Measurements from ENCODE around the gene FCGR3A. TPM values are rescaled to one million over a fixed set of nuclear protein-coding genes. Genes with fewer than 3 reads are reported as not detected.
"Not testable (repeated sequence)": the region's sequence is repeated elsewhere in the genome, so short reads cannot be mapped to it uniquely, and the experiment has no call there.

The FCGR3A gene
- not detected in 3 replicates for polyA plus RNA-seq
- not detected for polyA plus RNA-seq (2011; ENCODE audit: low read depth)
- polyA plus RNA-seq (2011; cell fraction: cytosol; rRNA removed) = not detected in 2 replicates
- polyA plus RNA-seq (2011; cell fraction: nucleus; rRNA removed) = not detected in 2 replicates
- not detected in 2 replicates for polyA plus RNA-seq (2012; ENCODE audit: low replicate concordance)
- polyA minus RNA-seq = not detected in 3 replicates
- not detected for polyA minus RNA-seq (2011; cell fraction: cytosol; rRNA and poly(A)+ RNA removed)
- not detected in 2 replicates for polyA minus RNA-seq (2011; cell fraction: nucleus; rRNA and poly(A)+ RNA removed)

- no peak within 1 kb of the TSS for H3K9ac ChIP-seq (ENCODE audit: control insufficient read depth, extremely low read depth, insufficient read depth, low read length)
- no peak within 1 kb of the TSS for H3K4me3 ChIP-seq (ENCODE audit: control insufficient read depth in 2 of 3, extremely low read depth in 1 of 3, insufficient read depth in 2 of 3, low read depth in 1 of 3, low read length in 3 of 3)
- no peaks in the 10 kb centered on the region for H3K9me3 ChIP-seq (ENCODE audit: control insufficient read depth, low read depth, low read length)
- FAIRE-seq (no peak), DNase-seq (ENCODE audit: low read depth, low spot score) (no peak)
- H3K36me3 ChIP-seq (ENCODE audit: control insufficient read depth in 2 of 2, extremely low read depth in 1 of 2, insufficient read depth in 2 of 2, low read length in 2 of 2) = no peaks in the 10 kb centered on the region
- no peaks in the 10 kb centered on the region for H3K9me1 ChIP-seq (ENCODE audit: control insufficient read depth, extremely low read depth, insufficient read depth, low read length)
- H3K4me1 ChIP-seq (ENCODE audit: control insufficient read depth, extremely low read depth, insufficient read depth, low read length) = no peaks in the 10 kb centered on the region
- no peaks in the 10 kb centered on the region for H3K79me2 ChIP-seq (ENCODE audit: control insufficient read depth, insufficient read depth, low read length)
- dilution Hi-C loops (cut with MboI; ENCODE audit: extremely low pct_ligation_motif_present, low sequenced_read_pairs) = no loop called here
- H4K20me1 ChIP-seq (ENCODE audit: control insufficient read depth, extremely low read depth, insufficient read depth, low read length) = no peaks in the 10 kb centered on the region
- H3K27me3 ChIP-seq (ENCODE audit: control insufficient read depth, extremely low read depth, insufficient read depth, low read length) = no peaks in the 10 kb centered on the region
- no peak for TF ChIP-seq EZH2 (IDR thresholded peaks at IDR 0.05; ENCODE audit: low read length)
- no peak for TF ChIP-seq CTCF (optimal IDR thresholded peaks at IDR 0.05 in 1 of 3, IDR thresholded peaks at IDR 0.05 in 1 of 3, conservative IDR thresholded peaks at IDR 0.05 in 1 of 3; ENCODE audit: extremely low read depth in 1 of 3, insufficient read depth in 2 of 3, low read length in 3 of 3)
- no peak within 1 kb of the TSS for H3K4me2 ChIP-seq (ENCODE audit: control insufficient read depth, extremely low read depth, insufficient read depth, low read depth, low read length)
- H2AFZ ChIP-seq (ENCODE audit: control insufficient read depth, low read length) = no peak within 1 kb of the TSS
- no peak within 1 kb of the TSS for H3K27ac ChIP-seq (ENCODE audit: control insufficient read depth, insufficient read depth, low read length)
Measured at GRCh38 chr1:161549652-161550051, at the start of gene FCGR3A. TSS of gene FCGR3A (minus strand) at chr1:161549818. CDS start at chr1:161549736, 82 bp downstream.

- H3K9ac ChIP-seq (ENCODE audit: control insufficient read depth, extremely low read depth, insufficient read depth, low read length); H3K4me2 ChIP-seq (ENCODE audit: control insufficient read depth, extremely low read depth, insufficient read depth, low read depth, low read length); DNase-seq (ENCODE audit: low read depth, low spot score); H2AFZ ChIP-seq (ENCODE audit: control insufficient read depth, low read length); H3K4me3 ChIP-seq (ENCODE audit: control insufficient read depth in 2 of 3, extremely low read depth in 1 of 3, insufficient read depth in 2 of 3, low read depth in 1 of 3, low read length in 3 of 3); H3K9me3 ChIP-seq (ENCODE audit: control insufficient read depth, low read depth, low read length); H3K9me1 ChIP-seq (ENCODE audit: control insufficient read depth, extremely low read depth, insufficient read depth, low read length); H3K36me3 ChIP-seq (ENCODE audit: control insufficient read depth in 2 of 2, extremely low read depth in 1 of 2, insufficient read depth in 2 of 2, low read length in 2 of 2); H4K20me1 ChIP-seq (ENCODE audit: control insufficient read depth, extremely low read depth, insufficient read depth, low read length); dilution Hi-C loops (cut with MboI; ENCODE audit: extremely low pct_ligation_motif_present, low sequenced_read_pairs); H3K4me1 ChIP-seq (ENCODE audit: control insufficient read depth, extremely low read depth, insufficient read depth, low read length); FAIRE-seq; H3K27me3 ChIP-seq (ENCODE audit: control insufficient read depth, extremely low read depth, insufficient read depth, low read length); H3K79me2 ChIP-seq (ENCODE audit: control insufficient read depth, insufficient read depth, low read length); H3K27ac ChIP-seq (ENCODE audit: control insufficient read depth, insufficient read depth, low read length): not testable (repeated sequence)
Measured at GRCh38 chr1:161597077-161597476, 47.5 kb upstream of the FCGR3A start.

- H3K9me3 ChIP-seq (ENCODE audit: control insufficient read depth, low read depth, low read length); H4K20me1 ChIP-seq (ENCODE audit: control insufficient read depth, extremely low read depth, insufficient read depth, low read length); DNase-seq (ENCODE audit: low read depth, low spot score); H3K4me3 ChIP-seq (ENCODE audit: control insufficient read depth in 2 of 3, extremely low read depth in 1 of 3, insufficient read depth in 2 of 3, low read depth in 1 of 3, low read length in 3 of 3); H2AFZ ChIP-seq (ENCODE audit: control insufficient read depth, low read length); FAIRE-seq; H3K79me2 ChIP-seq (ENCODE audit: control insufficient read depth, insufficient read depth, low read length); dilution Hi-C loops (cut with MboI; ENCODE audit: extremely low pct_ligation_motif_present, low sequenced_read_pairs); H3K36me3 ChIP-seq (ENCODE audit: control insufficient read depth in 2 of 2, extremely low read depth in 1 of 2, insufficient read depth in 2 of 2, low read length in 2 of 2); H3K4me2 ChIP-seq (ENCODE audit: control insufficient read depth, extremely low read depth, insufficient read depth, low read depth, low read length); H3K27me3 ChIP-seq (ENCODE audit: control insufficient read depth, extremely low read depth, insufficient read depth, low read length); H3K4me1 ChIP-seq (ENCODE audit: control insufficient read depth, extremely low read depth, insufficient read depth, low read length); H3K9me1 ChIP-seq (ENCODE audit: control insufficient read depth, extremely low read depth, insufficient read depth, low read length); H3K27ac ChIP-seq (ENCODE audit: control insufficient read depth, insufficient read depth, low read length); H3K9ac ChIP-seq (ENCODE audit: control insufficient read depth, extremely low read depth, insufficient read depth, low read length): not testable (repeated sequence)
Measured at GRCh38 chr1:161595583-161595982, 46.0 kb upstream of the FCGR3A start.

GRCh38 chr1:161595173-161595572 is 45.6 kb upstream of the FCGR3A start:
- H3K4me1 ChIP-seq (ENCODE audit: control insufficient read depth, extremely low read depth, insufficient read depth, low read length); H3K36me3 ChIP-seq (ENCODE audit: control insufficient read depth in 2 of 2, extremely low read depth in 1 of 2, insufficient read depth in 2 of 2, low read length in 2 of 2); H3K79me2 ChIP-seq (ENCODE audit: control insufficient read depth, insufficient read depth, low read length); DNase-seq (ENCODE audit: low read depth, low spot score); H2AFZ ChIP-seq (ENCODE audit: control insufficient read depth, low read length); H3K27ac ChIP-seq (ENCODE audit: control insufficient read depth, insufficient read depth, low read length); FAIRE-seq; H3K4me2 ChIP-seq (ENCODE audit: control insufficient read depth, extremely low read depth, insufficient read depth, low read depth, low read length); H3K9me3 ChIP-seq (ENCODE audit: control insufficient read depth, low read depth, low read length); H3K4me3 ChIP-seq (ENCODE audit: control insufficient read depth in 2 of 3, extremely low read depth in 1 of 3, insufficient read depth in 2 of 3, low read depth in 1 of 3, low read length in 3 of 3); H3K9me1 ChIP-seq (ENCODE audit: control insufficient read depth, extremely low read depth, insufficient read depth, low read length); dilution Hi-C loops (cut with MboI; ENCODE audit: extremely low pct_ligation_motif_present, low sequenced_read_pairs); H3K9ac ChIP-seq (ENCODE audit: control insufficient read depth, extremely low read depth, insufficient read depth, low read length); H3K27me3 ChIP-seq (ENCODE audit: control insufficient read depth, extremely low read depth, insufficient read depth, low read length); H4K20me1 ChIP-seq (ENCODE audit: control insufficient read depth, extremely low read depth, insufficient read depth, low read length): not testable (repeated sequence)

All from keratinocyte (primary cell).